HL-60/S4 treated with phorbol 12-myristate 13-acetate at 8.2 ng/mL for 4 days and 3 days (cell line): ENCODE measurements around the gene C2CD4A.

Source experiments
- in situ Hi-C: fragments of 300-500 bp; cut with MboI; formaldehyde crosslinking; loops from 2 replicates; pipeline ENCODE4 v1.15.0; 2022; ENCODE audit warnings: low sequenced_read_pairs

The C2CD4A gene

DNA sequence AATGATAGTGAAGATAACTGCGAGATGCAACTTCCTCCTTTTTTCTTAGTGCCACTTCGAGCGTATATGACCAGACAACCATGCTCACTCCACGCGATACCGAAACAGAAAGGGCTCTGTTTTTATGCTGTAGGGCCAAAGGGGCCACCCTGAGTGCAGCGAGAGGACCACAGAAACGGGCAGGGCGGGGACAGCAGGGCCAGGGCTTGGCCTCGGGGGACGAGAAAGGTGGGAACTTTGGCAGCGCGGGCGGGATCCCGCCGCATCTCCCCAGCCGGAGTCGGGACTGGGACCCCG is 7.0 kb upstream of the C2CD4A start:
- in situ Hi-C loops = no loop called here

DNA sequence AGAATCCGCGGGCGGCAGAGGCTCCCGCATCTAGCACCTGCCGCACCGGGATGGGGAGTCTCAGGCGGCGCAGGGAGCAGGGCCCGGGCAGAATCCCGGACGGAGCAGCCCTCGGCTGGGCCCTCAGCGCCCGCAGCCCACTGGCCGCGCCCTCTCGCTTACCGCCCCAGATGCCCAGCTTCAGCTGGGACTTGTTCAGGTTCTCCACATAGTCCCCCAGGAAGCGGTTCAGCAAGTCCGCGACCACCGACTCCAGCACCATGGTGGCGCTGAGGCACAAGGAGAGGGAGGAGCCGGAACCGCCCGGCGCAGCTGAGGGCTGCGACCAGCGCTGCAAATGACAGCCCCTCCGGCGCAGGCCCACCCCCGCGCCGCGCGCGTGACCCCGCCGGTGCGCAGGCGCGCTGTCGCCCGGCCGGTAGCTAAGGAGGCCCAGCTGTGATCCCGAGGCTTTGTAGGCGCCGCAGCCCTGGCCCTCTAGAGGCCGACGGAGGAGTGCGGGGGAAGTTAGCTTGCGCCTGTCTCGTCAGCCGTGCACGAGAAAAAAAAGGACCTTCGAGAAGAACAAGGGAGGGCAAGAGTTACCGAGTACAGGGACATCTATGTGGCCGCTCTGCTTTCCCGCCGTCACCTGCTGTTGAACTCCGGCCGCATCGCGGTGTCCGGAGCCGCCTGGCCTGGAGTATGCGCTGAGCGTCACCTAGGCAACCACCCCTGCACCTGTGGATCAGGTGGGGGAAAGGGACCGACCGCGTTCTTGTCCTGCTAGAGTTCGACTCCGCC is 6.5 kb upstream of the C2CD4A start, which contains the start of gene VPS13C:
TSS of gene VPS13C (minus strand) at position 335 of the 783 bp plus-strand sequence. CDS start at position 262, 73 bp downstream.
- in situ Hi-C loops = no loop called here

DNA sequence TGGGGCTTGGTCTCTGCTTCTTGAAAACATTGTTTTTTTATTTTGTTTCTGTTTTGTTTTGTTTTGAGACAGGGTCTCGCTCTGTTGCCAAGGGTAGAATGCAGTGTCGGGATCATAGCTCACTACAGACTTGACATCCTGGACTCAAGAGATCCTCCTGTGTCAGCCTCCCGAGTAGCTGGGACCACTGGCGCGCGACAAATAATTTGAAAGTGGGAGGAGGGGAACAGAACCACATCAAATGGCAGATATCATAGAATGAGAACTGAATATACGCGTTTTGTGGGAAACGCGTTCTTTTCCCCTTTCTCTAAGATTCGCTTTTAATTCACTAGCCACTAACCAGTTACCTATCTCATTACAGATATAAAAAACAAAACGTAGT is 5.9 kb upstream of the C2CD4A start:
- in situ Hi-C loops = no loop called here

DNA sequence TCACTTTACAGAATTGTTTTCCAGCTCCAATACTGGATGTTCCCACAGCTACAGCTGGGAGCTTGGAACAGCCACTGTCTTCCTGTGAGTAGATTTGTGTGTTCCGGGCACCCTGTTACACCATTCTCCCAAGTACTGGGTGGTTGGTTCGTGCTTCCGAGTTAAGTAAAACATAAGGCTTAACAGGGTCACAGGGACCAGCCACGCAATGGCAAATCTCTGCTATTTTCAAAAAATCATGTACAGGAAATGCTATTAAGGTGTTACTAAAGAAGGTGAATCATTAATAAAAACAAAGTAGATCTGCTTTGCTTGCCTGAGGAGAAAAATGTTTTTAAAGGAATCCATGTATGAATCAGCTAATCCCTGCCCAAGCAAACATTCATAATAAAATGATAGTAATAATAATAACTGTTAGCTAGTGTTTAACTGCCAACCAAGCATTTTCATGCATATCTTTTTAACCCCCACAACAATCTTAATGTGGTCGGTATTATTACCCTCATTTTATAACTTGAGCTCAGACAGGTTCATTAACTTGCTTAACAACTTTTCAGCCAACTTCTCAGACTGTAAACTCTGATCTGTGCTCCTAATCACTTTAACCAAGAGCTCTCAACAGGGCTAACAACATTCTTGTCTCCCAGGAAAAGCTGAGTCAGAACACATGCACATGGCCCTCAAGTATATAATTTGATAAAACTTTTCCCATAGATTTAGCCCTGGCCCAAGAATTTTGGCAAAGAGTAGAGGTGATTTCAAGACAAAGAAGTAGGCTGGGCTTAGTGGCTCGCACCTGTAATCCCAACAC is 2.7 kb upstream of the C2CD4A start:
- in situ Hi-C loops = no loop called here

DNA sequence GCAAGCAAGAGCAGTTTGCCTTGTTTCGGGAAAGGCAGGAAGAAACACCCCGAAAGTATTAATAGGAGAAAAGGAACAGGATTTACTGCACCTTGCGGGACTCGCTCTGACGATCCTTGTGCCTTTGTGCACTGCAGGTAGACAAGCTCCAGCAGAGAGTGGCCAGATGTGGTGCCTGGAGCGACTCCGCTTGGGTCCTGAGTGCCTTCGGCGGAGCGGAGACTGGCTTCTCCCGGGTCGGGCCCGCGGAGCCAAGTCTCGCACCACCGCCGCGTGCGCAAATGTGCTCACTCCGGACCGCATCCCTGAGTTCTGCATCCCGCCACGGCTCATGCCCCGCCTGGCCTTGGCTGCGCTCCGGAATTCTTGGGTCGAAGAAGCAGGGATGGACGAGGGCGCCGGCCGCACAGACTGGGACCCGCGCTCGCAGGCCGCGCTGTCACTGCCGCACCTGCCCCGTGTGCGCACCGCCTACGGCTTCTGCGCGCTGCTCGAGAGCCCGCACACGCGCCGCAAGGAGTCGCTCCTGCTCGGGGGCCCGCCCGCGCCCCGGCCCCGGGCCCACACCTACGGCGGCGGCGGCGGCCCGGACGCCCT is 769 bp downstream of the C2CD4A start:
- in situ Hi-C loops = no loop called here

DNA sequence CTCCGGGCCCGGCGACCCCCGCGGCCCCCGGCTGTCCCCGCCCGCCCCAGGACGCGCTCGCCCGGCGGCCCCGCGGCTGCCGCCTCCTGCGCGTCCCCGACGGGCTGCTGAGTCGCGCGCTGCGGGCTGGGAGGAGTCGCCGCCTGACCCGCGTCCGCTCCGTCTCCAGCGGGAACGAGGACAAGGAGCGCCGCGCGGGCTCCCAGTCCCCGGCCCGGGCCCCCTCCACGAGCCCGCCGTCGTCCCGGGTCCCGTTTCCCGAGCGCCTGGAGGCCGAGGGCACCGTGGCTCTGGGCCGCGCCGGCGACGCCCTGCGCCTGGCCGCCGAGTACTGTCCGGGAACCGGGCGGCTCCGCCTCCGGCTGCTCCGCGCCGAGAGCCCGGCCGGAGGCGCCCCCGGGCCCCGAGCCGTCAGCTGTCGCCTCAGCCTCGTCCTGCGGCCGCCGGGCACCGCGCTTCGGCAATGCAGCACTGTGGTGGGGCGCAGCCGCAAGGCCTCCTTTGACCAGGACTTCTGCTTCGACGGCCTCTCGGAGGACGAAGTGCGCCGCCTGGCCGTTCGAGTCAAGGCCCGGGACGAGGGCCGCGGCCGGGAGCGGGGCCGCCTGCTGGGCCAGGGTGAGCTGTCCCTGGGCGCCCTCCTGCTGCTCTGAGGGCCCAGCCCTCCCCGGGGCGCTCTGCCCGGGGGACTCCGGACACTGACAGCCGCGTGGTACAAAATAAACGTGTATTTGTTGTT is 1.5 kb downstream of the C2CD4A start:
- in situ Hi-C loops = no loop called here

DNA sequence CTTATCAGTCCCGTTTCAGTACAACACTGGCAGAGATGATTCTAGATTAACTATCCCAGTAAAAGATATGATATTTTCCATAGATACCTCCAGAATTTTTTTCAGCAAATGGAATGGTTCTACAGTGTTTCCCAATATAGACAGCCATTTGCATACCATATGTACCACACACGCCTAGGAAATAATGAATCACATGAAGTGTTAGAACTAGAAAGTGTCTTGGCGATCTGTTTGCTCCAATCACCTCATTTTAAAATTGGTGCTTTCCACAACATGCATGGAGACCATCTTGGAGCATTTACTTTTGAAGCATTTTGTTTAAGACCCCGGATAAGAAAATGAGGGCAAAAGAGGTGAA is 2.0 kb downstream of the C2CD4A start:
- in situ Hi-C loops = no loop called here

DNA sequence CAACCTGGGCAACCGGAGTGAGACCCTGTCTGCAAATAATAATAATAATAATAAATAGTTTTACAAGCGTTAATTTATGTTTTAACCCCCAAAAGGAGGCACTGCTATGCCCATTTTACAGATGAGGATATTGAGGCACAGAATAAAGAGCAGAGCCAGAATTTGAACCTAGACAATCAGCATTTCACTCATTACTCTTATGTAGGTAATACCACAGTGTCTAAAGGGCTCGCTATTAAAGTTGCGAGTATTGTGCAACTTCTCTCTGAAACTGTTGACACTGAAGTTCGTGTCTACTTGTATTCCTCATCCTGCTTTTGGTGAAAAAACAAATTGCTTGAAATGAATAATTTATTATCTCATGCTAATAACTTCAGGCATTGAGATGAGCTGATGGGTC is 2.8 kb downstream of the C2CD4A start:
- in situ Hi-C loops = no loop called here

DNA sequence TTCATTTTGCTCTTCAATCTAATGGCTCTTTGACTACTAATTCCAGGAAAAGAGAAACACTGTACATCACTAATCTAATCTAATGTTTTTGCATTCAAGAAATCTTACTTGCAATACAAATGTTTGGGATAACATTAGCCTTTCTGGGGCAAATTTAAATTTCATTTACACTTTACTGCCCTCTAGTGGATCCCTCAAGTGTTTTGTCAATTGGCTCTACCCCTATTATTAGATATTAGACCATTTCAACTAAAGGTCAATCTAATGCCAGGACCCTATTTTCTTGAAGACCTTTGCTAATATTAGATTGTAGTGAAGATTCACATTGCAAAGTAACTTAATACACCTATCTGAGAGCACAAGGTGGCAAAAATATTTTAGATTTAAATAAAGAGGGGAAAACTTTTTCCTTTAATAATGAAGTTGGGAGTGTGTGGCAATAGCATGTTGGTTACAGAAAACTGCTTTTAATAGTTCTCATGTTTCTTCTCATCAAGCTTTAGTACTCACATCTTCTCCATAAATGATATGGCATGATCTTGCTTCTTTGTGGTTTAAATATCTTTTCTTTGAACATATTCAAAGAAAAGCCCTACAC is 5.0 kb downstream of the C2CD4A start:
- in situ Hi-C loops = no loop called here

DNA sequence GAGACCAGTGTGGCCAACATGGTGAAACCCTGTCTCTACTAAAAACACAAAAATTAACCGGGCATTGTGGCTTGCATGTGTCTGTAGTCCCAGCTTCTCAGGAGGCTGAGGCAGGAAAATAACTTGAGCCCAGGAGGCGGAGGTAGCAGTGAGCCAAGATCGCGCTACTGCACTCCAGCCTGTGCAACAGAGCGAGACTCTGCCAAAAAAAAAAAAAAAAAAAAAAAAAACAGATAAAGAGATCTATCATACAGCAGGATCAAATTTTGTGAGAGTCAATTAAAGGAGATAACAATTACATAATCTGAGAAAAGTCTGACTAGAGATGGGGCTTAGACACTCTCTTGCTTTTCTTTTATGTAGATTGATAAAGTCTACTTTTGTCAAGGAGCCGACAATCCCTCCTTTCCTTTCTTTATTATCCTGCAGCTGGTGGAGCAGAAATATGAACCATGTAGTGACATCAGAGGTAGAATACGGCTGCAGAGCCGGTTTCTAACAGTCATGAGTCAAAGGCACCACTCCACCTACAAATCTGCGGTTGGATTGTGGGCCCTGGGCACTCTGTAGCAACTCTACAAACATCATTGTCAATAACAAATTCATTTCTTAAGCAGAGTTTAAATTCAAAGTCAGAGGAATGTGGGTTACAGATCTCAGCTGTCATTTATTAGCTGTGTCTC is 9.0 kb downstream of the C2CD4A start:
- in situ Hi-C loops = no loop called here

DNA sequence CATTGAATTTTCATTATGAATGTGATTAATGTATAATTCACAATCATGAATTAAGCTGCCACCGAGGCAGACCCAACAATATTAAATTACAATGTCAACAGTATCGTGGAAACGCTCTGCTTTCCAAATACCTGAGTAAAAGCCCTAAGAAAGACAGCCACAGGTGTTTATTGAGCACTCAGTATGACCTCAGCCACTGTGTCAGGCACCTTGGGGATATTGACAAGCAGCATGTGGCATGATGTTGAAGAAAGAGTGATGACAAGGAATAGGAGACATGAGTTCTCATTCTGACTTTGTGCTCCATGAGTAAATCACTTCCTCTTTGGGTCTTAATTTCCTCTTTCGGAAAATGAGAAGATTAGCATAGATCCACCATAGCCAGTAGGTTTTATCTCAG is 12.8 kb downstream of the C2CD4A start:
- in situ Hi-C loops = no loop called here

DNA sequence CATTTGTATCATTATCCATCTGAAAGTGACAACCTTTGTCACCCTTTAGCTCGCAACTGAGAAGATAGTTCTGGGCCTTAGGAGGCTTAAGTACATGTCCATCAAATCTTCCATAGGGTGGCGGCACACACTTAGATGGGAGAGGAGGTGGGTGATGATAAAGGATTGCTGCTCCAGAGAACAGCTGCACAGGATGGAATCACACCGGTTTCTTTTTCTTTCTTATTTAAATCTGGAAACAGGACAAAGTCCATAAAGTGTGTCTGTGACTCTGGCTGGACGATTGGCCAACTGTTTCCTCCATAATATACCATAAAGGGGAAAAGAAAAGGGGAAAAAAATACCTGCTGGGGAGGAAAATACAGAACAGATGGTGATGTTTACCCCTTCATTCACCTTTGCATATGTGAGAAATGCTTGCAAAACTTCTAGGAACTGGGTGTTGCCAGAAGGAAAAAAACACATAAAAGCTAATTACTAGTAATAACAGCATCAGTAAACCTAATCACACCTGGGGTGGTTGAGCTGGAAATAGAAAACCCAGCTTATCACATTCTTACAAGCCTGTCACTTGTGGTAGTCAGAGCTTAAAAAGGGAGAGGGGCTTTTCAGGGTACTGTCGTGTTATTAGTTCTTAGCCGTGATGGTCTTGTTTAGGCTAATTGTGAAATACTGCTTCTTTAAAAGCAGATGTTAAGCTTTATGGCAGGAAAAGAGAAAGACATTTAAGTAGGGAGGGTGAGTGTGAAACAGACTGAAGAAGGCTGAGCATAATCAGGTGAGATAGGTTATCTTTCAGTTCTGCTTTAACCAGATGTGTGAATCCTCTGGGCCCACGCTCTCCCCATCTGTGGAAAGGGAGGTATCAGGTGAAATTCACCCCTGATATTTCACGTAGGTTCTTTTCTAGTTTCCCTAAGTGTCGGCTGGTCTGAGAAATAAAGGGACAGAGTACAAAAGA is 16.7 kb downstream of the C2CD4A start:
- in situ Hi-C loops = no loop called here

DNA sequence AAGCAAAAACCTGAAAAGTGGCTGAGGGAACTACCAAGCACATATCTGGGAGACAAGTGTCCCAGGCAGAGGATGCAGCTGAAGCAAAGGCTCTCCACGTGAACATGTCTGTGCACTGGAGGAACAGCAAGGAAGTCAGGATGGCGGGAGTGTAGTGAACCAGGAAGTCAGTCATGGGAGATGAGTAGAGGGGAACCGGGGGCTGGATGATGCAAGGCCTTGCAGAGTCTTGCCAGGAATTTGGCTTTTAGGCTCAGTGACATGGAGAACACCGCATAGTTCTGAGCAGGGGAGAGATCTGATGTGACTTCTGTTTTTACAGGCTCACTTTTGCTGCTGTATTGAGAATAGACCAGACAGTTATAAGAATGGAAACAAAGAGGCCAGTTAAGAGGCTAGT is 19.0 kb downstream of the C2CD4A start:
- in situ Hi-C loops = no loop called here

DNA sequence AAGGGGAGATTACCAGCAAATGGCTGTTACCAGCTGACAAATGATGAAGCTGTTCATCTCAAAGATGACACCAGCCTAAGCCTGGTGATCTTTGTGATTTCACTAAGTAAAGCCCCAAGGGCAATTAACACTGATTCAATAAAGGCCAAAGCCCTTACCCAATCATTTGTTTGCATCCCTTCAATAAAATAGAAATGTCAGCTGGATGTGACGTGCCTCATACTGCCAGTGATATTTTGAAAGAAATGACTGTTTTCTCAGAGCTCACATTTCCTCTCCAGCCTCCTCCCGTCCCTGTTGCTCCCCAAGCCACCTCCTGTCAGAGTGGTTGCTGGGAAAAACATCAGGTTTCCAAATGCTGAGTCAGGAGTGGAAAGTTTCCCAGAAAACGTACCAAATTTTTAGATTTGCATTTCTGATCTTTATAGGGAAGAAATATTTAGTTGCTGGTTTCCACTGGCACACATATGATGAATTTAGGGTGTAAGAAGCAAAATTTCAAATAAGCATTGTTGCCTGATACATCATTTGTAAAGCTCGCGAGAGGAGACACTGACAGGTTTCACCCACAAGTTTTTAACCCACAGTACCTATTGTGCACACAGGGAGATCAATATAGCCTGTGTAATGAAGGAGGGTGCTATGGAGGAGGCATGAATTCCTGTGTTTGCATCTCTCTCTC is 21.0 kb downstream of the C2CD4A start:
- in situ Hi-C loops = no loop called here

DNA sequence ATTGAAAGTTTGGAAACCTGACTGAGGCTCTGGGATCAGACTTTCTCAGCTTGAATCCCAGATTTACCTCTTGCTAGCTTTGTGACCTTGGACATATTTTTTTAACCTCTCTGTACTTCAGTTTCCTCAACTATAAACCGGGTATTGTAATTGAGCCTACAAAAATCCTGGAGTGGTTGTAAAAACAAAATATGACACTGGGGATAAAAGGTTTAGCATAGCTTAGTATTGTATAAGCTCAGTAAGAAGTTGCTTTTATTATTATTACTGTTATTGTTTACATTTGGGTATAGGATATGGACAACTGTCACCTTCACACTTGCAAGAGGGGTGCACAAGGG is 21.5 kb downstream of the C2CD4A start:
- in situ Hi-C loops = no loop called here

DNA sequence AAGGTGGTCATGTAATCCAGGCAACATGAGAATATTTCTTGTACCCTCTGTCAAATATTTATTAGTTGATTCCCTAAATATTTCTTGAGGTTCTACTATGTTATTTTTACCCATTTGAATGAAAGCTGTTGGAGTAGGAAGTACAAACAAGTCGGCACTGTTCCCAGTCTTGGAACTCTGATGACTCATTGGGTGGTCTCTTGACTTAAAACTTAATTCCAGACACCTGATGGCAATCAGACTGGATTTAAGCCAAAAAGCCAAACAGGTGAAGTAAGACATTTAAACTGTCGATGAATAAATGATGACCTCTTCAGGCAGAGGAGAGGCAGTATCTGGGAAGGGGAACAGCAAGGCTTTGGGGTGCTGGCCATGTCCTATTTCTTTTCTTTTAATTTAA is 22.8 kb downstream of the C2CD4A start:
- in situ Hi-C loops = no loop called here

DNA sequence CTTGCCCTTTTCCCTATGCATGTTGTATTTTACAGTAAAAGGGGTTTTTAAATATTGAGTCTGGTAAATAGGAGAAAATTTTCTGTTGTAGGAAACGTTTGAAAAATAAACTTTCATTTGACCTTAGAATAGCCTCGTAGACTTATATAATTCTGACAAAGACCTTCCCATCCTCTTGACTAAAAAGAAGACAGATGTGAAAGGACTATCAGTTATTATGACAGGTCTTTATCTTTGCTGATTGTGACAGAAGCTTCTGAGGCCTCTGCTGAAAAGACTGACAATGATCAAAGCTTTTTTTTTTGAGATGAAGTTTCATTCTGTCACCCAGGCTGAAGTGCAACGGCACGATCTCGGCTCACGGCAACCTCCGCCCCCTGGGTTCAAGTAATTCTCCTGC is 24.2 kb downstream of the C2CD4A start:
- in situ Hi-C loops = no loop called here

DNA sequence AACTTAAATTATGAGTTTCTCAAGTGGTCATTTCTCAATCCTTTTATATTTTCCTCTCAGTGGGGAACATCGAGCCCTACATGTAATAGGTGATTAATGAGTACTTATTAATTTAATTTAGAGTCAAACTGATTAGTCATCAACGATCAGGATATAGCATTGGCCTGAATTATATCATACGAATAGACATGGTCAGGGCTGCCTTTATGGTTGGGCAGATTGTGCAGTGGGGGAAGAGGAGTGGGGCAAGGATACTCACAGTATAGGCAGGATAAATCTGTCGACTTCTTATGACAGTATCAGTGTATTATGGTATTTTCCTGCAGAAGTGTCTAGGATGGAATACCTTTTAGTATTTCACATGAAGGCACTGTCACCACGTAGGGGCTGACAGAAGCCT is 27.0 kb downstream of the C2CD4A start:
- in situ Hi-C loops = no loop called here

DNA sequence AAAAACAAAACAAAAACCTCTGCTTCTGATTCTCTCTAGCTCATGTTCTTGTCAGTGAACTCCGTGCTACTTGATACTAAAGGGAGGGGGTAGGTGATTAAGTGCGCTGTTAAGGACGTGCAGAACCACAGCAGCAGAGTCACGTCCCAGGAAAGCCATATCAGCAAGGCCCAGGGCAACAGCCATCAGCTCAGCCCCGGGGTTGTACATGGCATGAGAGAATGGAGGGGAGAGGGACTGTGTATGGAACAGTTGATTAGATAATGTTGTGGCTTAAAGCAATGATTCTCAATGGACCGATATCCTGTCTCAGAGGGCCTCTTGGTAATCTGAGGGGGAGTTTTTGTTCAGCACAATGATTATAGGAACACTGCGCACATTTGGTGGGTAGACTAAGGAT is 27.6 kb downstream of the C2CD4A start:
- in situ Hi-C loops = no loop called here
